AG08396 (cell line): Measurements from ENCODE around the gene RETREG2.
"Not testable (repeated sequence)": the region's sequence is repeated elsewhere in the genome, so short reads cannot be mapped to it uniquely, and the experiment has no call there.

Source experiments
- DNase-seq: peaks from one replicate; pipeline ENCODE4 v3.0.0; 2012; ENCODE audit warnings: low spot score, mixed read lengths

Gene RETREG2

GRCh38 chr2:219197388-219197787 is 19.3 kb downstream of the RETREG2 start:
- DNase-seq, result no peak

- DNase-seq, result no peak
These were observed 20.9 kb downstream of the RETREG2 start for GRCh38 chr2:219198974-219199373.

GRCh38 chr2:219199470-219200211 is 21.6 kb downstream of the RETREG2 start:
- DNase-seq, result no peak

- DNase-seq, result not testable (repeated sequence)
These were observed 22.6 kb downstream of the RETREG2 start for GRCh38 chr2:219200502-219201326.

- DNase-seq, result not testable (repeated sequence)
These were observed 23.3 kb downstream of the RETREG2 start for GRCh38 chr2:219201331-219201730.

- no peak for DNase-seq
These were observed 26.5 kb downstream of the RETREG2 start for GRCh38 chr2:219204425-219205164.

- no peak for DNase-seq
These were observed 27.1 kb downstream of the RETREG2 start for GRCh38 chr2:219205165-219205538.

GRCh38 chr2:219205981-219206327 is 27.9 kb downstream of the RETREG2 start:
- DNase-seq, result no peak

GRCh38 chr2:219206328-219207133 is 28.5 kb downstream of the RETREG2 start, which contains the start of gene ZFAND2B:
Gene ZFAND2B (plus strand): TSS chr2:219206782. CDS start chr2:219206988, 206 bp downstream.
- peak; percentile 98 for DNase-seq

GRCh38 chr2:219207134-219207883 is 29.2 kb downstream of the RETREG2 start:
- no peak for DNase-seq

- peak; percentile 68 for DNase-seq
These were observed 30.0 kb downstream of the RETREG2 start for GRCh38 chr2:219207884-219208740.

- DNase-seq, result no peak
These were observed 31.4 kb downstream of the RETREG2 start for GRCh38 chr2:219209236-219210195.

GRCh38 chr2:219210196-219210885 is 32.3 kb downstream of the RETREG2 start:
- DNase-seq, result no peak

- no peak for DNase-seq
These were observed 32.8 kb downstream of the RETREG2 start for GRCh38 chr2:219210886-219211362.

- DNase-seq, result no peak
These were observed 34.9 kb downstream of the RETREG2 start for GRCh38 chr2:219213026-219213415.

- DNase-seq, result no peak
These were observed 35.5 kb downstream of the RETREG2 start for GRCh38 chr2:219213486-219214071.

GRCh38 chr2:219214141-219214540 is 36.1 kb downstream of the RETREG2 start:
- DNase-seq, result no peak

- no peak for DNase-seq
These were observed 36.7 kb downstream of the RETREG2 start for GRCh38 chr2:219214786-219215185.
